Panc1 (cell line): ENCODE measurements around the gene JKAMP.

Experiments used
- CTCF ChIP-seq: fragments of 450-650 bp; IDR thresholded peaks from 2 replicates; pipeline ENCODE4 v1.5.1; 2017; ENCODE audit warnings: mild to moderate bottlenecking
- POLR2AphosphoS5 ChIP-seq: IDR thresholded peaks from 2 replicates; pipeline ENCODE4 v1.6.1; 2012; ENCODE audit warnings: mild to moderate bottlenecking, low read depth, low read length, moderate library complexity
- REST ChIP-seq, 2 experiments: IDR thresholded peaks; 2 replicates each; pipeline ENCODE4 v1.6.1; 2011 to 2012; ENCODE audit warnings: low read depth in 2 of 2, control low read depth in 1 of 2, low read length in 1 of 2, mild to moderate bottlenecking in 1 of 2, moderate library complexity in 1 of 2; ENCODE audit not compliant: insufficient read depth in 1 of 2
- SIN3A ChIP-seq: IDR thresholded peaks from 2 replicates; pipeline ENCODE4 v1.6.1; 2012; ENCODE audit warnings: low read depth, mild to moderate bottlenecking, low read length, moderate library complexity, borderline replicate concordance; ENCODE audit not compliant: insufficient read depth
- TCF7L2 ChIP-seq: IDR thresholded peaks from 2 replicates; pipeline ENCODE4 v1.6.1; 2011; ENCODE audit warnings: mild to moderate bottlenecking, low read depth, low read length, inconsistent platforms

GRCh38 chr14:59500732-59501131 is 16.4 kb downstream of the JKAMP start:
- no peak for TF ChIP-seq CTCF
- no peak for TF ChIP-seq POLR2AphosphoS5
- no peak for TF ChIP-seq REST (IDR thresholded peaks at IDR 0.05; ENCODE audit: insufficient read depth in 1 of 2, low read depth in 2 of 2, low read length in 1 of 2)
- no peak for TF ChIP-seq SIN3A
- no peak for TF ChIP-seq TCF7L2
